Panc1 (cell line): Measurements from ENCODE around the gene C5orf52. TPM values are rescaled to one million over a fixed set of nuclear protein-coding genes. Genes with fewer than 3 reads are reported as not detected.

Experiments used
- ATAC-seq: fragments of 200-7000 bp; cut with Tn5 transposase; 2 replicates; pipeline ENCODE4 v1.9.1; 2020; ENCODE audit warnings: mild to moderate bottlenecking, moderate library complexity
- BruUV-seq: library from RNA; stranded (reverse); fragments of 400-500 nt; replicated peaks from 2 replicates; lab custom pipeline; 2021; lab: Mats Ljungman, UMichigan
- CTCF ChIA-PET: fragments of 300-600 bp; sonication (Branson Sonifier 250); formaldehyde crosslinking; loops from one replicate; lab custom pipeline; 2022; ENCODE audit warnings: antibody characterized with exemption; lab: Charles Lee
- POLR2A ChIA-PET: fragments of 300-600 bp; sonication (Branson Sonifier 250); formaldehyde crosslinking; loops from one replicate; lab custom pipeline; 2022; ENCODE audit warnings: antibody characterized with exemption; lab: Charles Lee
- DNase-seq: peaks from one replicate; pipeline ENCODE4 v3.0.0-alpha.2; 2010; ENCODE audit warnings: low read depth, low spot score
- H3K27ac ChIP-seq: 2 replicates; pipeline ENCODE4 v1.5.1; 2011; ENCODE audit warnings: mild to moderate bottlenecking, low read length, inconsistent platforms
- H3K27me3 ChIP-seq: fragments of 200-500 bp; sonication (Bioruptor generic); 2 replicates; pipeline ENCODE4 v1.6.0; 2014; ENCODE audit warnings: low read length, inconsistent platforms; ENCODE audit not compliant: control insufficient read depth, insufficient read depth
- H3K36me3 ChIP-seq: fragments of 200-500 bp; sonication (Bioruptor generic); 2 replicates; pipeline ENCODE4 v1.5.1; 2014; ENCODE audit warnings: inconsistent platforms, mild to moderate bottlenecking, low read length, moderate library complexity; ENCODE audit not compliant: control insufficient read depth, insufficient read depth
- H3K4me1 ChIP-seq: 2 replicates; pipeline ENCODE4 v1.5.1; 2011; ENCODE audit warnings: inconsistent platforms, mild to moderate bottlenecking, low read length, moderate library complexity; ENCODE audit not compliant: control insufficient read depth, insufficient read depth
- H3K4me3 ChIP-seq, 2 experiments: 2 replicates each; pipeline ENCODE4 v1.5.1; 2011 to 2012; ENCODE audit warnings: low read depth in 2 of 2, low read length in 2 of 2, mild to moderate bottlenecking in 2 of 2, inconsistent platforms in 1 of 2, moderate library complexity in 1 of 2
- H3K9me3 ChIP-seq: fragments of 200-500 bp; sonication (Bioruptor generic); 2 replicates; pipeline ENCODE4 v1.5.1; 2014; ENCODE audit warnings: low read depth, mild to moderate bottlenecking, inconsistent platforms, low read length, moderate library complexity; ENCODE audit not compliant: control insufficient read depth, insufficient read depth
- POLR2AphosphoS5 ChIP-seq: IDR thresholded peaks from 2 replicates; pipeline ENCODE4 v1.6.1; 2012; ENCODE audit warnings: mild to moderate bottlenecking, low read depth, low read length, moderate library complexity
- SIN3A ChIP-seq: IDR thresholded peaks from 2 replicates; pipeline ENCODE4 v1.6.1; 2012; ENCODE audit warnings: low read depth, mild to moderate bottlenecking, low read length, moderate library complexity, borderline replicate concordance; ENCODE audit not compliant: insufficient read depth
- TCF7L2 ChIP-seq: IDR thresholded peaks from 2 replicates; pipeline ENCODE4 v1.6.1; 2011; ENCODE audit warnings: mild to moderate bottlenecking, low read depth, low read length, inconsistent platforms
- in situ Hi-C: cut with HindIII; loops from 2 replicates; pipeline ENCODE4 v1.10.0; 2016; ENCODE audit warnings: low sequenced_read_pairs, low pct_unique_long_range_greater_than_20kb
- intact Hi-C: fragments of 100-400 bp; cut with micrococcal nuclease; formaldehyde crosslinking; loops from one replicate; pipeline ENCODE4 v1.10.0; 2022; ENCODE audit not compliant: unreplicated experiment
- total RNA-seq: library from RNA; stranded (reverse); gene quantifications from one replicate; pipeline ENCODE4 v1.2.1, GENCODE V29; 2021; ENCODE audit not compliant: unreplicated experiment
- TF ChIP-seq, protein P1 (sequence below), 2 experiments: IDR thresholded peaks; 2 replicates each; pipeline ENCODE4 v1.6.1; 2011 to 2012; ENCODE audit warnings: low read depth in 2 of 2, control low read depth in 1 of 2, low read length in 1 of 2, mild to moderate bottlenecking in 1 of 2, moderate library complexity in 1 of 2; ENCODE audit not compliant: insufficient read depth in 1 of 2
- TF ChIP-seq, protein P2 (sequence below): fragments of 450-650 bp; IDR thresholded peaks from 2 replicates; pipeline ENCODE4 v1.5.1; 2017; ENCODE audit warnings: mild to moderate bottlenecking

Gene C5orf52
- total RNA-seq, 1 experiment from 2014 or later = not detected

DNA sequence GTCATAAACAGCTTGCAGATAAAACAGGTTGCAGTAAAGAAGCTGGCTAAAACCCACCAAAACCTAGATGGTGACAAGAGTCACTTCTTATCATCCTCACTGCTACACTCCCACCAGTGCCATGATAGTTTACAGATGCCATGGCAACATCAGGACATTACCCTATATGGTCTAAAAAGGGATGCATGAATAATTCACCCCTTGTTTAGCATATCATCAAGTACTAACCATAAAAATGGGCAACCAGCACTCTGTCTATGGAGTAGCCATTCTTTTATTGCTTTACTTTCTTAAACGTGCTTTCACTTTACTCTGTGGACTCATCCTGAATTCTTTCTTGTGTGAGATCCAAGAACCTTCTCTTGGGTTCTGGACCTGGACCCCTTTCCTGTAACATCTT is 12.4 kb upstream of the C5orf52 start:
- ChIA-PET POLR2A (no interaction called here), CTCF (no interaction called here)
- H3K27ac ChIP-seq = no peak overlapping the region
- no peaks in the 10 kb centered on the region for H3K36me3 ChIP-seq
- no peaks in the 10 kb centered on the region for H3K4me1 ChIP-seq
- H3K9me3 ChIP-seq = peaks cover 6% of the 10 kb centered on the region; the same call in 1 of the 2 replicates
- no peaks in the 10 kb centered on the region for H3K27me3 ChIP-seq
- in situ Hi-C loops = no loop called here
- BruUV-seq = no TSS peak
- H3K4me3 ChIP-seq = no peak overlapping the region
- intact Hi-C loops = no loop called here
- ATAC-seq (no peak), DNase-seq (no peak)
- TF ChIP-seq, protein P1, sequence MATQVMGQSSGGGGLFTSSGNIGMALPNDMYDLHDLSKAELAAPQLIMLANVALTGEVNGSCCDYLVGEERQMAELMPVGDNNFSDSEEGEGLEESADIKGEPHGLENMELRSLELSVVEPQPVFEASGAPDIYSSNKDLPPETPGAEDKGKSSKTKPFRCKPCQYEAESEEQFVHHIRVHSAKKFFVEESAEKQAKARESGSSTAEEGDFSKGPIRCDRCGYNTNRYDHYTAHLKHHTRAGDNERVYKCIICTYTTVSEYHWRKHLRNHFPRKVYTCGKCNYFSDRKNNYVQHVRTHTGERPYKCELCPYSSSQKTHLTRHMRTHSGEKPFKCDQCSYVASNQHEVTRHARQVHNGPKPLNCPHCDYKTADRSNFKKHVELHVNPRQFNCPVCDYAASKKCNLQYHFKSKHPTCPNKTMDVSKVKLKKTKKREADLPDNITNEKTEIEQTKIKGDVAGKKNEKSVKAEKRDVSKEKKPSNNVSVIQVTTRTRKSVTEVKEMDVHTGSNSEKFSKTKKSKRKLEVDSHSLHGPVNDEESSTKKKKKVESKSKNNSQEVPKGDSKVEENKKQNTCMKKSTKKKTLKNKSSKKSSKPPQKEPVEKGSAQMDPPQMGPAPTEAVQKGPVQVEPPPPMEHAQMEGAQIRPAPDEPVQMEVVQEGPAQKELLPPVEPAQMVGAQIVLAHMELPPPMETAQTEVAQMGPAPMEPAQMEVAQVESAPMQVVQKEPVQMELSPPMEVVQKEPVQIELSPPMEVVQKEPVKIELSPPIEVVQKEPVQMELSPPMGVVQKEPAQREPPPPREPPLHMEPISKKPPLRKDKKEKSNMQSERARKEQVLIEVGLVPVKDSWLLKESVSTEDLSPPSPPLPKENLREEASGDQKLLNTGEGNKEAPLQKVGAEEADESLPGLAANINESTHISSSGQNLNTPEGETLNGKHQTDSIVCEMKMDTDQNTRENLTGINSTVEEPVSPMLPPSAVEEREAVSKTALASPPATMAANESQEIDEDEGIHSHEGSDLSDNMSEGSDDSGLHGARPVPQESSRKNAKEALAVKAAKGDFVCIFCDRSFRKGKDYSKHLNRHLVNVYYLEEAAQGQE (IDR thresholded peaks at IDR 0.05; ENCODE audit: insufficient read depth in 1 of 2, low read depth in 2 of 2, low read length in 1 of 2) = no peak
- no peak for TF ChIP-seq TCF7L2
- TF ChIP-seq, protein P2, sequence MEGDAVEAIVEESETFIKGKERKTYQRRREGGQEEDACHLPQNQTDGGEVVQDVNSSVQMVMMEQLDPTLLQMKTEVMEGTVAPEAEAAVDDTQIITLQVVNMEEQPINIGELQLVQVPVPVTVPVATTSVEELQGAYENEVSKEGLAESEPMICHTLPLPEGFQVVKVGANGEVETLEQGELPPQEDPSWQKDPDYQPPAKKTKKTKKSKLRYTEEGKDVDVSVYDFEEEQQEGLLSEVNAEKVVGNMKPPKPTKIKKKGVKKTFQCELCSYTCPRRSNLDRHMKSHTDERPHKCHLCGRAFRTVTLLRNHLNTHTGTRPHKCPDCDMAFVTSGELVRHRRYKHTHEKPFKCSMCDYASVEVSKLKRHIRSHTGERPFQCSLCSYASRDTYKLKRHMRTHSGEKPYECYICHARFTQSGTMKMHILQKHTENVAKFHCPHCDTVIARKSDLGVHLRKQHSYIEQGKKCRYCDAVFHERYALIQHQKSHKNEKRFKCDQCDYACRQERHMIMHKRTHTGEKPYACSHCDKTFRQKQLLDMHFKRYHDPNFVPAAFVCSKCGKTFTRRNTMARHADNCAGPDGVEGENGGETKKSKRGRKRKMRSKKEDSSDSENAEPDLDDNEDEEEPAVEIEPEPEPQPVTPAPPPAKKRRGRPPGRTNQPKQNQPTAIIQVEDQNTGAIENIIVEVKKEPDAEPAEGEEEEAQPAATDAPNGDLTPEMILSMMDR = no peak
- no peak for TF ChIP-seq POLR2AphosphoS5
- TF ChIP-seq SIN3A = no peak

DNA sequence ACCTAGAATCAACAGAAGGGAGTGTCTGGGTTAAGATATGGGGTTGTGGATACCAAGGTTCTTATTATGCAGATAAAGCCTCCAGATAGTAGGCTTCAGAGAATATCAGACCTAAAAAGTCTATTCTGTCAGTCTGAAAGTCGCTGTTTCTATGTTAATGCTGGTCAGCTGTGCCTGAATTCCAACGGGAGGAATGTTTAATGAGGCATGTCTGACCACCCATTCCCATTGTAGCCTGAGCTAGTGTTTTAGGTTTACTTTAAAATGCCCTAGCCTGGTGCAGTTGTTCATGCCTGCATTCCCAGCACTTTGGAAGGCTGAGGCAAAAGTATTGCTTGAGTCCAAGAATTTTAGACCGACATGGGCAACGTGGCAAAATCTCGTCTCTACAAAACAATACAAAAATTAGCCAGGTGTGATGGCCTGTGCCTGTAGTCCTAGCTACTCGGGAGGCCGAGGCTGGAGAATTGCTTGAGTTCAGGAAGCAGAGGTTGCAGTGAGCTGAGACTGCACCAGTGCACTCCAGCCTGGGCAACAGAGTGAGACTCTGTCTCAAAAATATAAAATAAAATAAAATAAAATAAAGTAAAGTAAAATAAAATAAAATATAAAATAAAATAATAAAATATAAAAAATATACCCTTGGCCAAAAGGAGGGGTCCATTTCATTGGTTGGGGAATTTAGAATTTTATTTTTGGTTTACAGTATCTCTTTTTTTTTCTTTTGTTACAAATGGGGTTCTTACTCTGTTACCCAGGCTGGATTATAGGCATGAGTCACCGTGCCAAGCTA is 11.3 kb upstream of the C5orf52 start:
- no peak for ATAC-seq
- Histone ChIP-seq H3K4me3 (no peak overlapping the region), H3K36me3 (no peaks in the 10 kb centered on the region), H3K9me3 (peaks cover 6% of the 10 kb centered on the region; the same call in 1 of the 2 replicates), H3K27ac (no peak overlapping the region), H3K4me1 (no peaks in the 10 kb centered on the region), H3K27me3 (no peaks in the 10 kb centered on the region)
- TF ChIP-seq TCF7L2 (no peak), POLR2AphosphoS5 (no peak), SIN3A (no peak)
- TF ChIP-seq, protein P2 = no peak
- TF ChIP-seq, protein P1 (IDR thresholded peaks at IDR 0.05; ENCODE audit: insufficient read depth in 1 of 2, low read depth in 2 of 2, low read length in 1 of 2) = no peak
- no peak for DNase-seq
- intact Hi-C loops (no loop called here), in situ Hi-C loops (no loop called here)
- no TSS peak for BruUV-seq
- POLR2A ChIA-PET = no interaction called here
- CTCF ChIA-PET = no interaction called here
